NK-92 (cell line): ENCODE results near the gene ABI1.

Source experiments
- DNase-seq: peaks from one replicate; lab custom pipeline; 2025; ENCODE audit not compliant: unreplicated experiment; lab: John Stamatoyannopoulos, UW

The ABI1 gene

DNA sequence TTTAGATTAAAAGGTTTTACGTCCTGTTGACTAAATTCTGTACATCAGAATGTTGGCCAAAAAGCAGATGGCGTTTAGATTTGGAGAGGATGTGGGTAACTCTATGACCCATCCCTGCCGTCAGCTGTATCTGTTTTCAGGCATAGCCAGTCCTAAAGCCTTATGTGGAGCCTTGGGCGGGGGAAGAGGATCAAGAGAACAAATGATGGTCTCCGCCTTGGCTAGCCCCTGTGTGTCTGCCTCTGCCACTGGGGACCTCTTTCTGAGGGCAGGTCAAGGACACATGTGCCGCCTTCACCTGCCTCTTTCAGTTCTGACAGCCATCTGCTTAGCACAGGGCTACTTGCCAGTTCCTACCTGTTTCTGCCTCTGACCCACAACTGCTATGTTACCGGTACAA is 139.2 kb downstream of the ABI1 start:
- DNase-seq = no peak

- DNase-seq = no peak
Observed at GRCh38 chr10:26717476-26717875, 143.3 kb downstream of the ABI1 start.

DNA sequence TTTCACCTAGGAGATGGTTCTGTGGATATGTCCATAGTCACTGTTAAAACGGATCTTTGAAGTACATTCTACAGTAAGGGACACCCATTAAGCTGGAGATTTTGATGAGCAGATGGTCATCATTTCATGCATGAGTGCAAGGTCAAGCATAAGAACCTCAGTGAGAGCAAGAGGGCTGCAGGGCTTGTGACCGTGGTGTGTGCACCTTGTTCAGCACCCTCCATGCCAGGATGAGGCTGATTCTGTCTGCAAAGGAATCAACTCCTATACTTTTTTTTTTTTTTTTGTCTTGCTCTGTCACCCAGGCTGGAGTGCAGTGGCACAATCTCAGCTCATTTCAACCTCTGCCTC is 145.6 kb downstream of the ABI1 start:
- no peak for DNase-seq

GRCh38 chr10:26714415-26715136 is 146.2 kb downstream of the ABI1 start:
- DNase-seq = no peak

DNA sequence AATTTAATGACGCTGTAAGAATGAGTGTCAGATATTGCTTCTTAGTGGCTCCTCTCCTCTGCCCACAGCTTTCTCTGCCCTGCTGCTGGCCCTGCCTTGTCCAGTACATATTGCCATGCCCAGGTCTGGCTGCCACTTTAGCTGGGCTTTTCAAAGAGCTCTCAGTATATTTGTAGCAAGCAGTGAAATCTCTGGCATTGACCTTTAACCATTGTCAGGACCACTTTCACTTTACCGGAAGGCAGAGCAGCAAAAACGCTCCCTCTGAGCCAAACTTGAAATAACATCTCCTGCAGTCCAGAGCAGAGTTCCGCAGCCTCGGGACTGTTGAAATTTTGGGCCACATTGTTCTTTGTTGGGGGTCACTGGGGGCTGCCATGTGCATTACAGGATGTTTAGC is 149.4 kb downstream of the ABI1 start:
- no peak for DNase-seq

DNA sequence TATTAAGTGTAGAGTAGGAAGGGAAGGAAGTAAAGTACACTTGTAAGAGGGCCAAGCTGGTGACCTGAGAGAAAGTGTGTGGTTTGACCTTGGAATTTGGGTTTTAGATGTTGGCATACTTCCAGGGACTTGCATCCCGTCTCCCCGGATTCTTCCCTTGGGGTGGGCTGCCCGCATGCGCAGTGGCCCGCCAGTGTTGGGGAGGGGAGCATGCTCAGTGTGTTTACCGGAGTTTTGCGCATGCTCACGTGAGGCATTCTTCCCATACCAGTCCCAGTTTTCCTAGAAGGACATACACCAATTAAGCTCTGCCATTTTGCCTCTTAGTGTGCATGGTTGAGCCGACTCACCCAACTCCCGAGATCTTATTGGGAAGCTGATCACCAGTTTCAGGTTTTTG is 153.8 kb downstream of the ABI1 start:
- DNase-seq = no peak

GRCh38 chr10:26706206-26706605 is 154.6 kb downstream of the ABI1 start:
- no peak for DNase-seq

DNA sequence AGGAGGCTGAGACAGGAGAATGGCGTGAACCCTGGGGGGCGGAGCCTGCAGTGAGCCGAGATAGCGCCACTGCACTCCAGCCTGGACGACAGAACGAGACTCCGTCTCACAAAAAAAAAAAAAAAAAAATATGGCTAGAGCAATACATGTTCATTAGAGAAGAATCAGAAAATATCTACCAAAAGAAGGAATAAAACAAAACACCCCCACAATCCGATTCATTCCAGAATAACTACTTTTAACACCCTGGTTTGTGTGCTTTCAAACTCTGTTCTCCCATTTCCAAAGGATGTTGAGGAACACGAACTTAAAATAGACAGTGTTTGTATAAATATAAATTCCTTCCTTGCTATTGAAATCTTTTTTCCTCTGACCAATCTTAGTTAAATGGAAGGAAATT is 156.8 kb downstream of the ABI1 start:
- no peak for DNase-seq

- DNase-seq = no peak
Observed at GRCh38 chr10:26703096-26703495, 157.7 kb downstream of the ABI1 start.

DNA sequence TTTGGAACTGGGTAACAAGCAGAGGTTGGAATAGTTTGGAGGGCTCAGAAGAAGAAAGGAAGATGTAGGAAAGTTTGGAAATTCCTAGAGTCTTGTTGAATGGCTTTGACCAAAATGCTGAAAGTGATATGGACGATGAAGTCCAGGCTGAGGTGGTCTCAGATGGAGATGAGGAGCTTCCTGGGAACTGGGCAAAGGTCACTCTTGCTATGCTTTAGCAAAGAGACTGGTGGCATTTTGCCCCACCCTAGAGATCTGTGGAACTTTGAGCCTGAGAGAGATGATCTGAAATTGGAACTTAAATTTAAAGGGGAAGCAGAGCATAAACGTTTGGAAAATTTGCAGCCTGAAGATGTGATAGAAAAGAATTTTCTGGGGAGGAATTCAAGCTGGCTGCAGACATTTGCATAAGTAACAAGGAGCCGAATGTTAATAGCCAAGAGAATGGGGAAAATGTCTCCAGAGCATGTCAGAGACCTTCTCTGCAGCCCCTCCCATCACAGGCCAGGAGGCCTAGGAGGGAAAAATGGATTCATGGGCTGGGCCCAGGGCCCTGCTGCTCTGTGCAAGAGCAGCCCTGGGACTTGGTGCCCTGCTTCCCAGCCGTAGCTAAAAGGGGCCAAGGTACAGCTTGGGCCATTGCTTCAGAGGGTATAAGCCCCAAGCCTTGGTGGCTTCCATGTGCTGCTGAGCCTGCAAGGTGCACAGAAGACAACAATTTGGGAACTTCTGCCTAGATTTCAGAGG is 159.7 kb downstream of the ABI1 start:
- no peak for DNase-seq

DNA sequence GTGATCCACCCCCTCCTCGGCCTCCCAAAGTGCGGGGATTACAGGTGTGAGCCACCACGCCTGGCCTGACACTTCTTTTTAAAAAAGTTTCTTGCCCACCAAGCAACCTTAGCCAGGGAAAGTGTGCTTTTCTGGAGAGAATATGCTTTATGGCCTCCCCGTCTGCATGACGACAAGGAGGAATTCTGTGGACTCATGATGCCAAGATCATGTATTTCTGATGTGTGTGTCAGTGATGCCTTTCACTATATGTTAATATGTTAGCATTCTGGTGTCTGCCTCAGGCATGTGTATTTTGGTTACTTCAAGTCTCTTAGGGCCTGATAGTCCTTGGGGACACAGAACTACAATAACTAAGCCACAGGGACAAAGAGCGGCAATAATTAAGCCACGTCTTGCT is 161.1 kb downstream of the ABI1 start:
- no peak for DNase-seq

DNA sequence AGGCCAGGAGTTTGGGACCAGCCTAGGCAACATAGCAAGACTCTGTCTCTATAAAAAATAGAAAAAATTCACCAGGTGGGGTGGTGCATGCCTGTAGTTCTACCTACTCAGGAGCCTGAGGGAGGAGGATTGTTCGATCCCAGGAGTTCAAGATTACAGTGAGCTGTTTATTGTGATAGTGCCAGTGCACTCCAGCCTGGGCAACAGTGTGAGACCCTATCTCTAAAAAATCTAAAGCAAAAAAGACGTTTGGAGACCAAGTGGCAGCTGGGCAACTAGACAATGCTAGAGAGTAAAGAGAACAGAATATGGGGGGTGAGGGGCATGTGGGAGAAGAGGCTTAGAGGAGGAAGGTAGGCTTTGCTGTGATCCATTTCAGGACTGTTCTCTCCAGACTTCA is 161.8 kb downstream of the ABI1 start:
- no peak for DNase-seq

DNA sequence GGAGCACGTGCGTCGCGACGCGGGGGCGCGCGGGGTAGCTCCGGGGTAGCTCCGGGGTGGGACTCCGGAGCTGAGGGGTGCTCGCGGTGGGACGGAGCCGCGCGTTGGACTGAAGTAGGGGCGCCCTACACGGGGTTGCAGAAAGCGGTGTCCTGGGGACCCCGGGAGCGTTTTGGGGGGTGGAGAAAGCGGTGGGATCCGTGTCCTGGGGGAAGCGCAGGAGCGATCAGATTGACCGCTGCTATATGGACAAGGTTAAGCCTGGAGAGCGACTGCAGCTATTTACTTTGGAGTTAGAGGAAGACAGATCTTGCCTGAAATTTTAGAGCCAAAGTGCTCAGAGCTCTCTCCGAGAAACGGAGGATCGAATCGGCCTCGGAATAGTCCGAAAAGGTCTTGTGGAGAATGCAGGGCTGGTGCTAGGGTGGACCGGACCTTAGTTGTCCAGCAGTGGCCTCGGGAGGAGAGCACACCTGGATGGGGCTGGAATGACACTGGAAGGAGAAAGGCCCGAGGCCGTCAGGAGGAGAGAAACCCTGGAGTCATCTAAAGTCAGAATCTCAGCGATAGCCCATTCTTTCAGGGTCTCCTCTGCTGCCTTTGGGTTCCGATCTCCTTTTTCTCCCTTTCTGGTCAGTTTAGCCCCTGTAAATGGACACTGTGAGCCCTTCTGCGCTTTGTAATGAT is 162.7 kb downstream of the ABI1 start:
- DNase-seq = no peak

DNA sequence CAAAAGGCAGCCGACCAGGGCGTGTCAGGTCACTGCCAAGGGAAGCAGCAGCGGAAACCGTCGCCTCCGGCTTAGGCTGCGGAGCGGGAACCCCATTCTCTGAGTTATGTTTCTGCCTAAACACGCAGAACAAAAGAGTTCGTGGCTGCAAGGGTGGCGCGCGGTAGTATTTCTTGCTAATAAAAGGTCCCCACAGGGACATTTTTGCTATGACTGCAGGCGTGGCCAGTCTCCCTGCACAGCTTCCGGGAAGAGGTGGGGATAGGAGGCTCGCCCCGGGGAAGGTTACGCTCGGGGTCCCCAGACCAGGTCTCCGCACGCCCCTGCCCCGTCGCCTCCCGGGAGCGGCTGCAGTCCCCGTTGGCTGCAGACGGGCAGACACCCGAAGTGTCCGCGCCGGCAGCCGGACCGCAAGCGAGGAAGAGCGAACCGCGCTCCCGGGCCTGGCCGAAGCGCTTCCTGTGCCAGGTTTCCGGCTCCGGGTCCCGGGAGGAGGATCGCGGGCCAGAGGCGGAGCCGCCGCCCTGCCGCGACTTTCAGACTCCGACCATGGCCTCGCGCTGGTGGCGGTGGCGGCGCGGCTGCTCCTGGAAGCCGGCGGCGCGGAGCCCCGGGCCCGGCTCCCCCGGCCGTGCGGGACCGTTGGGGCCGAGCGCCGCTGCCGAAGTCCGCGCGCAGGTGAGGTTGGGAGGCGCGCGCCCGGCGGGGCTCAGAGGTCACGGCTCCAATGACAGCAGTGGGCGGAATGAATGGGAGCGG is 163.4 kb downstream of the ABI1 start, which contains the start of gene PDSS1:
Gene PDSS1 (plus strand): TSS at position 539 of the 759 bp plus-strand sequence. CDS start 11 bp downstream, at position 550.
- no peak for DNase-seq

- DNase-seq = no peak
Observed at GRCh38 chr10:26696786-26697162, 164.0 kb downstream of the ABI1 start.
